Activated CD4-positive, alpha-beta T cell treated with anti-CD3 and anti-CD28 coated beads, Interleukin-2, Interleukin-4, amounts not matched to agents 100 ng/mL and 50 ng/mL, durations not matched to agents 16 hours and 8 hours (primary cell): Measurements from ENCODE around the gene UGT1A5.

Experiments
- DNase-seq: peaks from one replicate; pipeline ENCODE4 v3.0.0-alpha.2; 2020; ENCODE audit warnings: low spot score

Gene UGT1A5

GRCh38 chr2:233780771-233781170, 68.1 kb downstream of the UGT1A5 start:
- no peak for DNase-seq

GRCh38 chr2:233789554-233789953, 76.8 kb downstream of the UGT1A5 start:
- DNase-seq, result no peak

GRCh38 chr2:233791151-233791882, 78.6 kb downstream of the UGT1A5 start:
- no peak for DNase-seq

GRCh38 chr2:233791883-233792329, 79.2 kb downstream of the UGT1A5 start:
- DNase-seq, result no peak

- no peak for DNase-seq
These were observed 80.0 kb downstream of the UGT1A5 start for GRCh38 chr2:233792720-233793119.

GRCh38 chr2:233793465-233794127, 80.9 kb downstream of the UGT1A5 start:
- no peak for DNase-seq

GRCh38 chr2:233794128-233794658, 81.5 kb downstream of the UGT1A5 start:
- DNase-seq, result no peak

GRCh38 chr2:233795735-233796171, 83.0 kb downstream of the UGT1A5 start:
- DNase-seq, result no peak

- no peak for DNase-seq
These were observed 83.5 kb downstream of the UGT1A5 start for GRCh38 chr2:233796254-233796653.

GRCh38 chr2:233798335-233799086, 85.8 kb downstream of the UGT1A5 start:
- DNase-seq, result no peak

GRCh38 chr2:233799087-233799665, 86.5 kb downstream of the UGT1A5 start:
- DNase-seq, result no peak

- no peak for DNase-seq
These were observed 87.0 kb downstream of the UGT1A5 start for GRCh38 chr2:233799716-233800115.

- DNase-seq, result no peak
These were observed 87.5 kb downstream of the UGT1A5 start for GRCh38 chr2:233800208-233800607.

GRCh38 chr2:233801357-233802131, 88.8 kb downstream of the UGT1A5 start:
- no peak for DNase-seq

GRCh38 chr2:233802132-233802815, 89.6 kb downstream of the UGT1A5 start:
- DNase-seq, result no peak

- DNase-seq, result no peak
These were observed 90.7 kb downstream of the UGT1A5 start for GRCh38 chr2:233803292-233803911.

GRCh38 chr2:233803994-233804393, 91.3 kb downstream of the UGT1A5 start:
- no peak for DNase-seq

- DNase-seq, result no peak
These were observed 94.6 kb downstream of the UGT1A5 start for GRCh38 chr2:233807215-233807865.
